Right renal pelvis (tissue), 4 donors: ENCODE data around the gene SMIM29. TPM values are rescaled to one million over a fixed set of nuclear protein-coding genes. Genes with fewer than 3 reads are reported as not detected.

ENCODE experiments used
- DNase-seq, 4 donors: peaks; one replicate each; pipeline ENCODE4 v3.0.0-alpha.2; 2013; ENCODE audit warnings: low read depth in 4 of 4, low spot score in 3 of 4, missing footprints in 1 of 4
- polyA plus RNA-seq, 4 donors: library from polyadenylated mRNA; unstranded; fragments of 120-200 nt; gene quantifications; one replicate each; pipeline ENCODE4 v1.2.1, GENCODE V29; 2013; ENCODE audit not compliant: insufficient read length in 4 of 4

SMIM29 gene
- polyA plus RNA-seq, 4 donors: 12.0 to 17.6 (median 14.3) TPM

GRCh38 chr6:34242252-34243130 lies 6.3 kb downstream of the SMIM29 start:
- DNase-seq: no peak

- no peak for DNase-seq
Measured at GRCh38 chr6:34241351-34242215, 7.2 kb downstream of the SMIM29 start.

- DNase-seq: no peak
Measured at GRCh38 chr6:34240329-34241248, 8.2 kb downstream of the SMIM29 start.

GRCh38 chr6:34239893-34240292 lies 8.9 kb downstream of the SMIM29 start:
- DNase-seq: no peak

GRCh38 chr6:34239500-34239825 lies 9.3 kb downstream of the SMIM29 start:
- DNase-seq: no peak

GRCh38 chr6:34238585-34239499 lies 10.0 kb downstream of the SMIM29 start:
- no peak for DNase-seq

- no peak for DNase-seq
Measured at GRCh38 chr6:34237722-34238584, 10.9 kb downstream of the SMIM29 start.

- no peak for DNase-seq
Measured at GRCh38 chr6:34237316-34237721, 11.5 kb downstream of the SMIM29 start.

- peak; percentile 65 to 77 (median 72) for DNase-seq
Measured at GRCh38 chr6:34236443-34237315, 12.1 kb downstream of the SMIM29 start, which contains the start of gene HMGA1. TSS of gene HMGA1 (plus strand) at chr6:34236873. CDS start at chr6:34240781, 3,908 bp downstream.

- DNase-seq: no peak
Measured at GRCh38 chr6:34236131-34236442, 12.7 kb downstream of the SMIM29 start.

- no peak for DNase-seq
Measured at GRCh38 chr6:34235307-34236130, 13.3 kb downstream of the SMIM29 start.

GRCh38 chr6:34234667-34235306 lies 14.0 kb downstream of the SMIM29 start:
- no peak for DNase-seq

- no peak for DNase-seq
Measured at GRCh38 chr6:34233867-34234266, 14.9 kb downstream of the SMIM29 start.

- DNase-seq: no peak
Measured at GRCh38 chr6:34232901-34233300, 15.9 kb downstream of the SMIM29 start.

- DNase-seq: no peak
Measured at GRCh38 chr6:34231566-34232336, 17.1 kb downstream of the SMIM29 start.
